ENCODE data around the gene GAGE12J. TPM values are rescaled to one million over a fixed set of nuclear protein-coding genes. Genes with fewer than 3 reads are reported as not detected.
"Not testable (repeated sequence)": the region's sequence is repeated elsewhere in the genome, so short reads cannot be mapped to it uniquely, and the experiment has no call there.

GAGE12J gene
- not detected for total RNA-seq
- long read RNA-seq, donor 1 = 0 reads
- long read RNA-seq, donor 2 = 0 reads

- H3K9me3 ChIP-seq; H3K4me3 ChIP-seq; ATAC-seq; intact Hi-C loops (cut with DNase I, micrococcal nuclease); H3K36me3 ChIP-seq (ENCODE audit: low read depth); H3K4me1 ChIP-seq (ENCODE audit: low read depth); DNase-seq: not testable (repeated sequence)
Observed at GRCh38 chrX:49321737-49322136, at the start of gene GAGE12J. Gene GAGE12J (plus strand): TSS chrX:49322037. CDS start chrX:49323194, 1,157 bp downstream.

GRCh38 chrX:49272421-49272820 lies 49.4 kb upstream of the GAGE12J start:
- DNase-seq (no peak), ATAC-seq (no peak)
- no peaks in the 10 kb centered on the region for H3K36me3 ChIP-seq (ENCODE audit: low read depth)
- no peak overlapping the region for H3K4me3 ChIP-seq
- no peaks in the 10 kb centered on the region for H3K9me3 ChIP-seq
- intact Hi-C loops (cut with DNase I, micrococcal nuclease) = no loop called here
- peaks cover 7% of the 10 kb centered on the region for H3K4me1 ChIP-seq (ENCODE audit: low read depth)
- TF ChIP-seq, protein P1, sequence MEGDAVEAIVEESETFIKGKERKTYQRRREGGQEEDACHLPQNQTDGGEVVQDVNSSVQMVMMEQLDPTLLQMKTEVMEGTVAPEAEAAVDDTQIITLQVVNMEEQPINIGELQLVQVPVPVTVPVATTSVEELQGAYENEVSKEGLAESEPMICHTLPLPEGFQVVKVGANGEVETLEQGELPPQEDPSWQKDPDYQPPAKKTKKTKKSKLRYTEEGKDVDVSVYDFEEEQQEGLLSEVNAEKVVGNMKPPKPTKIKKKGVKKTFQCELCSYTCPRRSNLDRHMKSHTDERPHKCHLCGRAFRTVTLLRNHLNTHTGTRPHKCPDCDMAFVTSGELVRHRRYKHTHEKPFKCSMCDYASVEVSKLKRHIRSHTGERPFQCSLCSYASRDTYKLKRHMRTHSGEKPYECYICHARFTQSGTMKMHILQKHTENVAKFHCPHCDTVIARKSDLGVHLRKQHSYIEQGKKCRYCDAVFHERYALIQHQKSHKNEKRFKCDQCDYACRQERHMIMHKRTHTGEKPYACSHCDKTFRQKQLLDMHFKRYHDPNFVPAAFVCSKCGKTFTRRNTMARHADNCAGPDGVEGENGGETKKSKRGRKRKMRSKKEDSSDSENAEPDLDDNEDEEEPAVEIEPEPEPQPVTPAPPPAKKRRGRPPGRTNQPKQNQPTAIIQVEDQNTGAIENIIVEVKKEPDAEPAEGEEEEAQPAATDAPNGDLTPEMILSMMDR (IDR thresholded peaks at IDR 0.05) = no peak

DNA sequence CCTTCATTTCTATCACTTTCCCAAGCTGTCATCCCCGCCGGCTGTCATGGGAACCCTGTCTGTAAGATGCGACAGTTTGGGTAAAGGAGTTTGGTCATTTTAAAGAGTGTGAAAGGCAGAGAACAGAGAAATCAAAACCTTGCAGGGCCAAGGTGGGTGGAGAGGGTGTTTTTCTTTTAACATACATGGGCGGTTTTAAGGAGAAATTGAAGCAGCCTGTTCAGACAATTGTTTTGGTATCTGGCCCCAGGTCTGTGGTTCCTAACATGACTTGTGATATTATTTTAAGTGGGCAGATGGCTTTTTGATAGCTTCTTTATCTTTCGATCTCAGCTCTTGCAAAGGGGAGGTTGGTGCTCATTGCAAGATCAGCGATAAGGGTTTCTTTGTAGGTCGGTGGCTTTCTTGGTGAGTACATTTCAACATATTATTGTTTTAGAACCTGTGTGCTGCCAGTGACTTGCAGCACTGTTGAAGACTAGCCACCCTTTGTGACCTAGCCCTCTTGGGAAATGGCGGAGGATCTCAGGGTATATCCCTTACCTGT lies 48.6 kb upstream of the GAGE12J start:
- DNase-seq = no peak
- no peaks in the 10 kb centered on the region for H3K9me3 ChIP-seq

DNA sequence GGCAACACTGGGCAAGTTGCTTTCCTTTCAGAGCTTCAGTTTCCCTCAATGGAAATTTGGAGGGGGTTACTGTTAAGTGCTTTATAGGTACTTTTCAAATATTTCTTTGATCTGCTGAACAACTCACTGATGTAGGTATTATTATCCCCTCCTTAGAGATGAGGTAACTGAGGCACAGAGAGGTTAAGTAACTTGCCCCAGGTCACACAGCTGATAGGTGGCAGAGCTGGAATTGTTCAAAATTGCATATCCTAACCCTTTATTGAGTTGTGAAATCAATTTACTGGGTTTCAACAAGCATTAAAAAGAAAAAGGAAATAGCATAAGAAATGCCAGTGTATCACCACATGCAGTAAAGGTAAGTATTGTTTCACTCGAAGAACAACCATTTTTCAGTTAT lies 45.6 kb upstream of the GAGE12J start:
- TF ChIP-seq, protein P1 (IDR thresholded peaks at IDR 0.05) = no peak
- intact Hi-C loops (cut with DNase I, micrococcal nuclease) = no loop called here
- peaks cover 7% of the 10 kb centered on the region for H3K4me1 ChIP-seq (ENCODE audit: low read depth)
- no peak overlapping the region for H3K4me3 ChIP-seq
- DNase-seq = no peak
- no peaks in the 10 kb centered on the region for H3K9me3 ChIP-seq
- H3K36me3 ChIP-seq (ENCODE audit: low read depth) = no peaks in the 10 kb centered on the region
- no peak for ATAC-seq

More for the DNA sequence above, 48.6 kb upstream of the GAGE12J start:
- no peak for ATAC-seq
- TF ChIP-seq, protein P1 (IDR thresholded peaks at IDR 0.05) = no peak
- intact Hi-C loops (cut with DNase I, micrococcal nuclease) = no loop called here
- Histone ChIP-seq H3K36me3 (ENCODE audit: low read depth) (no peaks in the 10 kb centered on the region), H3K4me3 (no peak overlapping the region), H3K4me1 (ENCODE audit: low read depth) (peaks cover 7% of the 10 kb centered on the region)

- ATAC-seq = no peak
- H3K4me3 ChIP-seq = no peak overlapping the region
- intact Hi-C loops (cut with DNase I, micrococcal nuclease) = no loop called here
- TF ChIP-seq, protein P1 (IDR thresholded peaks at IDR 0.05) = no peak
- no peak for DNase-seq
- H3K36me3 ChIP-seq (ENCODE audit: low read depth) = no peaks in the 10 kb centered on the region
- peaks cover 4% of the 10 kb centered on the region for H3K4me1 ChIP-seq (ENCODE audit: low read depth)
- H3K9me3 ChIP-seq = no peaks in the 10 kb centered on the region
Observed at GRCh38 chrX:49276671-49277534, 44.9 kb upstream of the GAGE12J start.

- H3K9me3 ChIP-seq = no peaks in the 10 kb centered on the region
- no peaks in the 10 kb centered on the region for H3K36me3 ChIP-seq (ENCODE audit: low read depth)
- ATAC-seq = no peak
- intact Hi-C loops (cut with DNase I, micrococcal nuclease) = no loop called here
- H3K4me1 ChIP-seq (ENCODE audit: low read depth) = no peaks in the 10 kb centered on the region
- TF ChIP-seq, protein P1 (IDR thresholded peaks at IDR 0.05) = no peak
- H3K4me3 ChIP-seq = no peak overlapping the region
- DNase-seq = no peak
Observed at GRCh38 chrX:49277535-49277830, 44.4 kb upstream of the GAGE12J start.
